ENCODE results near the gene ITPRIPL2. TPM values are rescaled to one million over a fixed set of nuclear protein-coding genes. Genes with fewer than 3 reads are reported as not detected.
A peak's percentile ranks its signal among the peaks of the same experiment; 100 is the strongest.

ITPRIPL2 gene
- total and polyA plus RNA-seq, 2 of the 13 experiments (the other 11 are each of a cell fraction or from before 2014, with no cell fraction given), result 5.9 to 12.6 TPM

DNA sequence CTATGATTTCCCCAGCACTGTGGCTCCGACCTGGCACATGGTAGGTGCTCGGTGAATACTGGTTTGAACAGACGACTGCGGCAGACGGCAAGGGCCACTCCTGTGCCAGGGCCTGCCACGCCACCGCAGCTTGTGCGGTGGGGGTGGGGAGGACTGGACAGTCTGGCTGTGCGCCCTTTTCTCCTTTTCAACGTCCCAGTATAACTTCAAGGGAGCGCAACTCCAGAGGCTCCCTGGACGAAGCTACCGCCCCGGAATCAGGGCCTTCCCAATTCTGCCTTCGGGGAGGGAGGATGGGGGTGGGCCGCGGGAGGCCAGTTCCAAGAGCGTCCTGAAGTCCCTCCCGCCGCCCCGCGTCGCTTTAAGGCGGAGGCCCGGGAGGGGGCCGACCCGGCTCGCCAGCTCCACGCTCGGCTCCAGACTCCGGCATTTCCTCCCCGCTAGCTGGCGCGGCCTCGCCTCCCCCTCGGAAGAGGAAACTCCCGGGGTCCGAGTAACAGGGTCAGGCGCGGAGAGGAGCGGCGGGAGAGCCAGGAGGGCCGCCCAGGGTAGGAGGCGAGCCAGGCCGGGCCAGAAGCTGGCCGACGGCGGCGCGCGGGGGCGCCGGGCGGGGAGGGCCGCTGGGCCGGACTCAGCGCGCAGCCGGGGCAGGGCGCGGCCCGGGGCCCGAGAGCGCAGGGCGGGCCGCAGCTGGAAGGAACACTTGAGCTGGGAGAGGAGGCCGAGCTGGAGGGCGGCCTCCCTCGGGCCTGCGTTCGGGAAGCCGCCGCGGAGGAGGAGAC, at the start of gene ITPRIPL2 (continued):
- TF ChIP-seq ZNF281 (CRISPR knock-in tag; IDR thresholded peaks at IDR 0.05; ENCODE audit: borderline replicate concordance), result peak; percentile 94
- TF ChIP-seq ETV6 (CRISPR knock-in tag; conservative IDR thresholded peaks at IDR 0.05), result no peak
- TF ChIP-seq MZF1 (CRISPR knock-in tag; IDR thresholded peaks at IDR 0.05; ENCODE audit: borderline replicate concordance), result peak; percentile 20; the same call in 1 of the 2 replicates
- peak; percentile 67; the same call in 1 of the 2 replicates for TF ChIP-seq ZNF510 (CRISPR knock-in tag; IDR thresholded peaks at IDR 0.05; ENCODE audit: low read depth)
- no peak for TF ChIP-seq IRF1 (CRISPR knock-in tag; IDR thresholded peaks at IDR 0.05; ENCODE audit: low read depth)
- TF ChIP-seq FOXK2 (IDR thresholded peaks at IDR 0.05), result no peak
- TF ChIP-seq ZNF878 (CRISPR knock-in tag; IDR thresholded peaks at IDR 0.05), result peak; percentile 66; the same call in 1 of the 2 replicates
- TF ChIP-seq RAD51 (IDR thresholded peaks at IDR 0.05; ENCODE audit: borderline replicate concordance), result no peak
- 0 out of 2 replicates have a peak, but pooled peaks have one; percentile 10 for TF ChIP-seq NFYC (CRISPR knock-in tag; IDR thresholded peaks at IDR 0.05)
- TF ChIP-seq ARID4A (CRISPR knock-in tag; IDR thresholded peaks at IDR 0.05; ENCODE audit: borderline replicate concordance), result peak; percentile 60; the same call in 1 of the 2 replicates
- no peak for TF ChIP-seq NR2F6 (IDR thresholded peaks at IDR 0.05)
- TF ChIP-seq NR2F6 (CRISPR knock-in tag; IDR thresholded peaks at IDR 0.05), result no peak; the same call in 1 of the 2 replicates
- no peak for TF ChIP-seq RELA (CRISPR knock-in tag; IDR thresholded peaks at IDR 0.05)
- TF ChIP-seq ZNF282 (IDR thresholded peaks at IDR 0.05; ENCODE audit: partially characterized antibody), result no peak
- TF ChIP-seq FOXO1 (CRISPR knock-in tag; IDR thresholded peaks at IDR 0.05), result no peak; the same call in 1 of the 2 replicates
- TF ChIP-seq ZNF296 (CRISPR knock-in tag; conservative IDR thresholded peaks at IDR 0.05), result no peak; the same call in 1 of the 2 replicates
- peak; percentile 56; the same call in 1 of the 2 replicates for TF ChIP-seq ZNF335 (CRISPR knock-in tag; IDR thresholded peaks at IDR 0.05)
- TF ChIP-seq, protein P1, sequence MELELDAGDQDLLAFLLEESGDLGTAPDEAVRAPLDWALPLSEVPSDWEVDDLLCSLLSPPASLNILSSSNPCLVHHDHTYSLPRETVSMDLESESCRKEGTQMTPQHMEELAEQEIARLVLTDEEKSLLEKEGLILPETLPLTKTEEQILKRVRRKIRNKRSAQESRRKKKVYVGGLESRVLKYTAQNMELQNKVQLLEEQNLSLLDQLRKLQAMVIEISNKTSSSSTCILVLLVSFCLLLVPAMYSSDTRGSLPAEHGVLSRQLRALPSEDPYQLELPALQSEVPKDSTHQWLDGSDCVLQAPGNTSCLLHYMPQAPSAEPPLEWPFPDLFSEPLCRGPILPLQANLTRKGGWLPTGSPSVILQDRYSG (CRISPR knock-in tag; IDR thresholded peaks at IDR 0.05), result 0 out of 2 replicates have a peak, but pooled peaks have one; percentile 21
- 0 out of 2 replicates have a peak, but pooled peaks have one; percentile 52 for TF ChIP-seq NR1H2 (CRISPR knock-in tag; IDR thresholded peaks at IDR 0.05; ENCODE audit: borderline replicate concordance, low read depth)
- no peak for TF ChIP-seq NFYB (CRISPR knock-in tag; IDR thresholded peaks at IDR 0.05)
- peak; percentile 48 for TF ChIP-seq ZNF547 (CRISPR knock-in tag; IDR thresholded peaks at IDR 0.05)
- peak; percentile 41; the same call in 1 of the 2 replicates for TF ChIP-seq HDAC1 (CRISPR knock-in tag; IDR thresholded peaks at IDR 0.05)

Measured in HepG2 (cell line).